ENCODE results near the gene ALMS1.

- TF ChIP-seq POLR2A (IDR thresholded peaks at IDR 0.05) (no peak), CTCF (IDR thresholded peaks at IDR 0.05) (no peak), POLR2AphosphoS5 (IDR thresholded peaks at IDR 0.05) (no peak)
Measured at GRCh38 chr2:73426176-73426575, 40.5 kb downstream of the ALMS1 start.
